Glutamatergic neuron (in vitro differentiated cells): ENCODE data around the gene UMAD1. TPM values are rescaled to one million over a fixed set of nuclear protein-coding genes. Genes with fewer than 3 reads are reported as not detected.

Source experiments
- DNase-seq: peaks from one replicate; pipeline ENCODE4 v3.0.0; 2022
- H3K27ac Mint-ChIP-seq: one replicate; pipeline ENCODE4 v1.8.0; 2020; ENCODE audit warnings: mild to moderate bottlenecking, mixed read lengths, inconsistent platforms; ENCODE audit not compliant: unreplicated experiment
- H3K27me3 Mint-ChIP-seq: one replicate; pipeline ENCODE4 v1.8.0; 2020; ENCODE audit warnings: mild to moderate bottlenecking, moderate library complexity, mixed read lengths, inconsistent platforms; ENCODE audit not compliant: unreplicated experiment
- H3K36me3 Mint-ChIP-seq: one replicate; pipeline ENCODE4 v1.8.0; 2020; ENCODE audit warnings: mild to moderate bottlenecking, mixed read lengths, inconsistent platforms; ENCODE audit not compliant: unreplicated experiment
- H3K4me1 Mint-ChIP-seq: one replicate; pipeline ENCODE4 v1.8.0; 2020; ENCODE audit warnings: mild to moderate bottlenecking, low read depth, mixed read lengths, inconsistent platforms; ENCODE audit not compliant: unreplicated experiment
- H3K4me3 Mint-ChIP-seq: one replicate; pipeline ENCODE4 v1.8.0; 2020; ENCODE audit warnings: mild to moderate bottlenecking, mixed read lengths, inconsistent platforms; ENCODE audit not compliant: unreplicated experiment
- H3K9me3 Mint-ChIP-seq: one replicate; pipeline ENCODE4 v1.8.0; 2020; ENCODE audit warnings: mild to moderate bottlenecking, moderate library complexity, mixed read lengths, inconsistent platforms; ENCODE audit not compliant: unreplicated experiment
- CTCF ChIP-seq: fragments of 200-600 bp; sonication (generic); IDR thresholded peaks from one replicate; pipeline ENCODE4 v1.5.0; 2021; ENCODE audit not compliant: partially characterized antibody, unreplicated experiment
- total RNA-seq: library from RNA; stranded (reverse); fragmentation: NEBNext Ultra II Directional; extraction: Animal tissue kit (Norgen Biotek cat#: 25700); gene quantifications from one replicate; pipeline ENCODE4 v1.2.1, GENCODE V29; 2021; ENCODE audit not compliant: unreplicated experiment

The UMAD1 gene
- total RNA-seq, 1 donor from 2014 or later = 5.2 TPM

GRCh38 chr7:7897509-7897908 lies 257.0 kb downstream of the UMAD1 start:
- H3K9me3 Mint-ChIP-seq = peaks cover 2% of the 10 kb centered on the region
- no peaks in the 10 kb centered on the region for H3K27me3 Mint-ChIP-seq
- H3K4me3 Mint-ChIP-seq = no peak overlapping the region
- peaks cover 8% of the 10 kb centered on the region for H3K4me1 Mint-ChIP-seq
- DNase-seq = no peak
- no peak for TF ChIP-seq CTCF
- no peaks in the 10 kb centered on the region for H3K36me3 Mint-ChIP-seq
- no peak overlapping the region for H3K27ac Mint-ChIP-seq

GRCh38 chr7:7897949-7898515 lies 257.5 kb downstream of the UMAD1 start:
- Mint-ChIP-seq H3K27ac (no peak overlapping the region), H3K9me3 (peaks cover 2% of the 10 kb centered on the region)

GRCh38 chr7:7902845-7903244 lies 262.3 kb downstream of the UMAD1 start:
- Mint-ChIP-seq H3K36me3 (peaks cover 6% of the 10 kb centered on the region), H3K27ac (no peak overlapping the region), H3K27me3 (no peaks in the 10 kb centered on the region), H3K4me3 (no peak overlapping the region), H3K9me3 (no peaks in the 10 kb centered on the region), H3K4me1 (no peaks in the 10 kb centered on the region)
- no peak for TF ChIP-seq CTCF
- no peak for DNase-seq

More at GRCh38 chr7:7897949-7898515, 257.5 kb downstream of the UMAD1 start:
- H3K36me3 Mint-ChIP-seq = no peaks in the 10 kb centered on the region
- no peak overlapping the region for H3K4me3 Mint-ChIP-seq
- no peak for TF ChIP-seq CTCF
- no peak for DNase-seq
- peaks cover 8% of the 10 kb centered on the region for H3K4me1 Mint-ChIP-seq
- no peaks in the 10 kb centered on the region for H3K27me3 Mint-ChIP-seq

GRCh38 chr7:7907306-7907705 lies 266.8 kb downstream of the UMAD1 start:
- Mint-ChIP-seq H3K36me3 (peaks cover 8% of the 10 kb centered on the region), H3K27ac (no peak overlapping the region), H3K4me3 (no peak overlapping the region), H3K9me3 (no peaks in the 10 kb centered on the region), H3K27me3 (no peaks in the 10 kb centered on the region), H3K4me1 (no peaks in the 10 kb centered on the region)
- DNase-seq = no peak
- no peak for TF ChIP-seq CTCF

- no peaks in the 10 kb centered on the region for H3K9me3 Mint-ChIP-seq
- TF ChIP-seq CTCF = no peak
- DNase-seq = no peak
- no peak overlapping the region for H3K27ac Mint-ChIP-seq
- peaks cover 8% of the 10 kb centered on the region for H3K36me3 Mint-ChIP-seq
- no peaks in the 10 kb centered on the region for H3K4me1 Mint-ChIP-seq
- H3K4me3 Mint-ChIP-seq = no peak overlapping the region
- no peaks in the 10 kb centered on the region for H3K27me3 Mint-ChIP-seq
Measured at GRCh38 chr7:7908622-7909145, 268.1 kb downstream of the UMAD1 start.
